GM18502 (cell line): Measurements from ENCODE around the gene FRMPD3.
"Not testable (repeated sequence)": the region's sequence is repeated elsewhere in the genome, so short reads cannot be mapped to it uniquely, and the experiment has no call there.

ENCODE experiments used
- ATAC-seq: cut with Tn5 transposase; IDR thresholded peaks from one replicate; pipeline ENCODE4 v1.9.1; 2021; ENCODE audit warnings: mild to moderate bottlenecking; ENCODE audit not compliant: unreplicated experiment, poor library complexity

FRMPD3 gene

DNA sequence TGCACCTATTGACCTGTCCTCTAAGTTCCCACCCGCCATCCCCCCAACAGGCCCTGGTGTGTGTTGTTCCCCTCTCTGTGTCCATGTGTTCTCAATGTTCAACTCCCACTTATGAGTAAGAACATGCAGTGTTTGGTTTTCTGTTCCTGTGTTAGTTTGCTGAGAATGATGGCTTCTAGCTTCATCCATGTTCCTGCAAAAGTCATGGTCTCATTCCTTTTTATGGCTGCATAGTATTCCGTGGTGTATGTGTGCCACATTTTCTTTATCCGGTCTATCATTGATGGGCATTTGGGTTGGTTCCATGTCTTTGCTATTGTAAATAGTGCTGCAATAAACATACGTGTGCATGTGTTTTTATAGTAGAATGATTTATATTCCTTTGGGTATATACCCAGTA is 22.0 kb downstream of the FRMPD3 start:
- ATAC-seq = not testable (repeated sequence)

DNA sequence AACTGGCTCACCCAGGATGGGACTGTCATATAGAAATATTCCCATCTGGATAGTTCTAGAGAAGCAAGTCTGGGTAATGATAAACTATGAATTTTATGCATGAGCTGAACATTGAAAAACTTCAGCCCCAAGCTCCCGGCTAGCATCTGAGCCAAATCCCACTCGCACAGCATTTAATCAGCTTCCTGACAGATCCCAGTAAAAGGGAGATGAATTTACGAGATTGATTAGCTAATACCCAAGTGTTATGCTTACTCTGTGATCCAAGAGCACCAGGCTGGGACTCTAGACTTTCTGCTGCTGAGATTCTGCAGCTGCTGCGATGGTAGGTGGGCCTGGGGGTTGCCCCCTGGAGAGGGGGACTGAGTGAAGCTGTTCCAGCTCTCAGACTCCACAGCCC is 28.0 kb downstream of the FRMPD3 start:
- ATAC-seq = no peak

DNA sequence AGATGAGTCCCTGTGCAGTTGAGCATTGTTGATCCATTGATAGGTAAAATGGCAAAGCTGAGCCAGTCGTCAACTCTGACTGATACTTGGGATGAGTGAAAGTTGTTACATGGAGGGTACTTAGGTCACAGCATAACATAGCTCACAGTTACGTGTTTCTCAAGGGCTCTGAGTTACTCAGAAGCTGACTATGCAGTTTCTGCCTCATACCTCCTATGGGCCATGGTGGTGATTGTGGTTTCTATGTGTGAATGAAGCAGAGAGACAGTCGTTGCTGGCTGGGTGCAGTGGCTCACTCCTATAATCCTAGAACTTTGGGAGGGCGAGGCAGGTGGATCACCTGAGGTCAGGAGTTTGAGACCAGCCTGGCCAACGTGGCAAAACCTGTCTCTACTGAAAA is 30.8 kb downstream of the FRMPD3 start:
- ATAC-seq = no peak

DNA sequence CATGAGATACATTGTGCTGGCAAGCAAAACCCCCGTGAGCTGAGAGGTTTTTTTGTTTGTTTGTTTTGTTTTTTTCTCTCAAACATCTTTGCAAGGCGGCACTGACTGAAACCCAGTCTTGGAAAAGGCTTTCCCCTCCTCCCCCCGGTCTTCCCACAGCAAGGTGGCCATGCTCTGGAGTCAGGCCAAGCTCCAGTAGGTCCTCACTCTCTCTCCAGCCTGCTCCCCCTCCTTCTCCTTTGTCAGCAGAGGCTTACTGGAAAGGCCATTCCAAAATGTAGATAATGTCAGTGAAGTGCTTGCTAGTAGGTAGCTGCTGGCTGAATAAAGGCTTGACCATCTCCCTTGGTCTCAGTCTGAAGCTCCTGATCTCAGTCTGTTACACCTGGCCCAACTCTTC is 32.6 kb downstream of the FRMPD3 start:
- no peak for ATAC-seq

DNA sequence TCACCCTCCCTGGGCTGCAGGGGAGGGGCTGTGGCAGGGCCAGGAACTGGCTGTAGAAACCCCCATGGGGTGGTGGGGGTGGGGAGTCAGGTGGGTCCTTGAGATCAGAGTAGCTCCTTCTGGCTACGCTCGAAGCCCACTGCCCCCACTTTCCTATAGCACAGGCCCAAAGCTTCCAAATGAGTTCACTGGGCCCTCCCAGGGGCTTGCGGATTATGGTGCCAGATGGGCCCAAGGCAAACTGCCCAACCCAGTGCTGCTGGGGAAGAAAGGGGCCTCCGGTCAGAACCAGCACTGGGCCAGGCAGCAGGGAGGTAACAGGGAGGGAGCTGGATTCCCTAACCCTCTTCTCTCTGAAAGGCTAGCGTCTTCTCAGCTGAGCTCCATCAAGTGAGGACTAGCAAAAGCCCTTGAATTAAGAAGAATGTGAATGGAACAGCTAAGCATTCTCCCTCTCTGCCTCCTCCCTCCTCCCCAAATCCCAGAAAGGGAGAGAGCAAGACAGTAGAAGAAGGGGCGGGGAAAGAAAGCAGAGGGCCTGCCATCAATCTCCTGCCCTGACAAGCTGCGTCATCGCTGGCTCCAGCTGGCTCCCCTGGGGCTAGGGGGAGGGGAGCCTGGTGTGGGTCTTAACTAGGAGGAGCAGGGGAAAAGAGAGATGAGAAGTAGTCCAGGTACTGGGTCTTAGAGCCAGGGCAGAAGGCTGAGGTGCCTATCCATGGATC is 34.7 kb downstream of the FRMPD3 start:
- no peak for ATAC-seq

DNA sequence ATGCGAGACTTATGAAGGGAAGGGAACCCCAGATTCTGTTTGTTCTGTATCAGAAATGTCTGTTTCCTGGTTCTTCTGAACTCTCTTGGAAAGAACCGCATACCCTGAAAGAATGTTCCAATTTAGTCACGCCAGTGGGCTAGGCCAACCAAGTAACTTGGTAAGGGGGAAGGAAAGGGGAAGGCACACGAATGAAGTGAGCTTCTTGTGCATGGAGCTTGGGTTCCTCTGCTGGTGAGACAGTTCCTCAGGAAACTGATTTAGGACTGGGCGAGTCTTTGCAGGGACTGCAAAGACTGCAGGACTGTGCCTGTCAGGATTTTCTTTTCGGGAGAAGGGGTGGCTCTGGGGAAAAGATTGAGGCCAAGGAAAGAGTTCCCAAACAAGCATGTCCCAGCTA is 35.6 kb downstream of the FRMPD3 start:
- no peak for ATAC-seq

DNA sequence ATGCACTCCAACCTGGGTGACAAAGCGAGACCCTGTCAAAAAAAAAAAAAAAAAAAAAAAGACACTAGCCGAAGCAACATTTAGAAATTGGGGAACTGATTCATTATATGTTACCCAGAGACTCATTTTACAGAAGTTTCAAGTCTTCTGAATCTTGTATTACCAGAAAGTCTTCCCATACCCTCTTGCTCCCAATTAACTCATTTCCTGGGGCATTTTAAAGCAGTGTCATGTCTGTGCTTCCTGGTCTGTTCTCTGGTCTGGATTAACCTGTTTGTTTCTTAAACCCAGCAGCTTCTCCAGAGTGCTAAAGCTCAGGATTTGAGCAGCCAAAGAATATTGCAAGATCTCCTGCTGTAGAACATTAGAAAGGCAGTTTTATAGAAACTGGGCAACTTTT is 43.7 kb downstream of the FRMPD3 start:
- ATAC-seq = no peak

DNA sequence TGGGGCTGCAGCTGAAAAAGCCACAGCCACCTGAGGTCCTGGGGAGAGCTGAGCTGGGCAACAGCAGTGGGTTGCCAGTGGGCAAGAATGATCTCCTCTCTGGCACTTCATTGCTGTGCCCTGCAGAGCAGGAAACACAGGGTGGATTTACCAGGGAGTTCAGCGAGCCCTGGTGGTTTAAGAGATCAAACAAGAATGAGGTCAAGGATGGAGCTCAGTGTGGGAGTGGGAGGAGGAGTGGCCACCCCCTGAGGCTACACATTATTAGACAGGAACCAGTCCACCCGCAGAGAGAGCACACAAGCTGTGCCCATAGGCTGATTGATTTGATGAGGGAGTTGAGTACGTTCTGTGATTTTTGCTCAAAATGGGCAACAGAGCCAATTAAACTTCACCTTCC is 47.3 kb downstream of the FRMPD3 start:
- no peak for ATAC-seq
